GM23338 (cell line): ENCODE results near the gene SPTBN4. TPM values are rescaled to one million over a fixed set of nuclear protein-coding genes. Genes with fewer than 3 reads are reported as not detected.

Experiments used
- ATAC-seq: fragments of 200-7000 bp; cut with Tn5 transposase; 3 replicates; pipeline ENCODE4 v1.9.1; 2020
- DNase-seq: peaks from one replicate; pipeline ENCODE4 v3.0.0-alpha.2; 2015; ENCODE audit warnings: low spot score
- H2AFZ ChIP-seq: fragments of 200-600 bp; sonication (generic); 2 replicates; pipeline ENCODE4 v1.8.0; 2016; ENCODE audit warnings: antibody characterized with exemption, mild to moderate bottlenecking, moderate library complexity
- H3F3A ChIP-seq: fragments of 200-600 bp; sonication (generic); replicated peaks from 2 replicates; pipeline ENCODE4 v1.8.0; 2017; ENCODE audit warnings: antibody characterized with exemption, mixed run types, low read depth
- H3K27ac ChIP-seq: fragments of 200-600 bp; sonication (generic); 2 replicates; pipeline ENCODE4 v1.6.1; 2016; ENCODE audit warnings: low read depth
- H3K27me3 ChIP-seq: fragments of 200-600 bp; sonication (generic); 2 replicates; pipeline ENCODE4 v1.8.0; 2016; ENCODE audit warnings: mild to moderate bottlenecking, mixed run types, moderate library complexity; ENCODE audit not compliant: insufficient read depth
- H3K36me3 ChIP-seq: fragments of 200-600 bp; sonication (generic); 2 replicates; pipeline ENCODE4 v1.8.0; 2016; ENCODE audit warnings: mild to moderate bottlenecking; ENCODE audit not compliant: insufficient read depth
- H3K4me1 ChIP-seq: fragments of 200-600 bp; sonication (generic); 2 replicates; pipeline ENCODE4 v1.8.0; 2016; ENCODE audit warnings: mild to moderate bottlenecking, moderate library complexity; ENCODE audit not compliant: insufficient read depth
- H3K4me2 ChIP-seq: fragments of 200-600 bp; sonication (generic); 2 replicates; pipeline ENCODE4 v1.7.1; 2017; ENCODE audit warnings: mixed run types
- H3K4me3 ChIP-seq: fragments of 200-600 bp; sonication (generic); 2 replicates; pipeline ENCODE4 v1.6.1; 2016; ENCODE audit warnings: mixed run types
- H3K79me2 ChIP-seq: fragments of 200-600 bp; sonication (generic); replicated peaks from 2 replicates; pipeline ENCODE4 v1.8.0; 2017; ENCODE audit warnings: mild to moderate bottlenecking; ENCODE audit not compliant: insufficient read depth
- H3K9me2 ChIP-seq: fragments of 200-600 bp; sonication (generic); 2 replicates; pipeline ENCODE4 v1.8.0; 2017; ENCODE audit not compliant: insufficient read depth
- H4K20me1 ChIP-seq: fragments of 200-600 bp; sonication (generic); replicated peaks from 2 replicates; pipeline ENCODE4 v1.8.0; 2017; ENCODE audit warnings: mild to moderate bottlenecking; ENCODE audit not compliant: insufficient read depth
- H3K27ac Mint-ChIP-seq: 2 replicates; pipeline ENCODE4 v1.8.0; 2020; ENCODE audit warnings: inconsistent platforms, mild to moderate bottlenecking, moderate library complexity, mixed read lengths
- H3K27me3 Mint-ChIP-seq: 3 replicates; pipeline ENCODE4 v1.8.0; 2022; ENCODE audit warnings: low read depth, mild to moderate bottlenecking, moderate library complexity, mixed read lengths, inconsistent platforms; ENCODE audit not compliant: insufficient read depth, poor library complexity
- H3K36me3 Mint-ChIP-seq: 3 replicates; pipeline ENCODE4 v1.8.0; 2021; ENCODE audit warnings: low read depth, mild to moderate bottlenecking, inconsistent platforms, moderate library complexity, mixed read lengths
- H3K4me1 Mint-ChIP-seq: 3 replicates; pipeline ENCODE4 v1.8.0; 2020; ENCODE audit warnings: mild to moderate bottlenecking, inconsistent platforms, mixed read lengths
- H3K4me3 Mint-ChIP-seq: 3 replicates; pipeline ENCODE4 v1.8.0; 2021; ENCODE audit warnings: moderate library complexity, mild to moderate bottlenecking, inconsistent platforms, mixed read lengths
- H3K9me3 Mint-ChIP-seq: 3 replicates; pipeline ENCODE4 v1.8.0; 2020; ENCODE audit warnings: moderate library complexity, mild to moderate bottlenecking, inconsistent platforms, mixed read lengths
- CREB1 ChIP-seq: fragments of 250-450 bp; sonication (Bioruptor Pico); IDR thresholded peaks from 2 replicates; pipeline ENCODE4 v1.5.0; 2020; ENCODE audit warnings: low read depth, mild to moderate bottlenecking, moderate library complexity
- ETS1 ChIP-seq: IDR thresholded peaks from 2 replicates; pipeline ENCODE4 v1.6.1; 2016; ENCODE audit warnings: antibody characterized with exemption
- EZH2 ChIP-seq: fragments of 200-600 bp; sonication (generic); IDR thresholded peaks from one replicate; pipeline ENCODE4 v1.8.0; 2017; ENCODE audit warnings: antibody characterized with exemption, mild to moderate bottlenecking, low read depth; ENCODE audit not compliant: unreplicated experiment
- EZH2phosphoT487 ChIP-seq: fragments of 200-600 bp; sonication (generic); IDR thresholded peaks from one replicate; pipeline ENCODE4 v1.8.1; 2018; ENCODE audit warnings: antibody characterized with exemption; ENCODE audit not compliant: unreplicated experiment
- JUNB ChIP-seq: IDR thresholded peaks from one replicate; pipeline ENCODE4 v1.6.1; 2016; ENCODE audit warnings: antibody characterized with exemption; ENCODE audit not compliant: unreplicated experiment
- STAT1 ChIP-seq: IDR thresholded peaks from one replicate; pipeline ENCODE4 v1.6.1; 2016; ENCODE audit warnings: antibody characterized with exemption; ENCODE audit not compliant: unreplicated experiment
- ZNF114 ChIP-seq: fragments of 250-450 bp; sonication (Bioruptor Pico); IDR thresholded peaks from 2 replicates; pipeline ENCODE4 v1.5.0; 2020; ENCODE audit warnings: mild to moderate bottlenecking, moderate library complexity
- ZNF331 ChIP-seq: fragments of 250-450 bp; sonication (Bioruptor Pico); IDR thresholded peaks from 2 replicates; pipeline ENCODE4 v1.5.0; 2020; ENCODE audit warnings: low read depth, mild to moderate bottlenecking, moderate library complexity
- polyA plus RNA-seq: library from polyadenylated mRNA; unstranded; fragments of >200 nt; fragmentation: Nextera tagmentation; extraction: Ambion mirVana; gene quantifications from 2 replicates; pipeline ENCODE4 v1.2.1, GENCODE V29; 2016
- total RNA-seq: library from RNA; depleted of rRNA; stranded (reverse); fragments of >200 nt; shearing (Covaris generic); gene quantifications from 2 replicates; pipeline ENCODE4 v1.2.3, GENCODE V29; 2014
- TF ChIP-seq, protein P1 (sequence below), 2 experiments: fragments of 200-600 bp in 1 of 2; sonication (generic) in 1 of 2; conservative IDR thresholded peaks; 2 replicates each; pipeline versions ENCODE4 v1.5.1 to v1.6.1; 2016 to 2017; ENCODE audit warnings: antibody characterized with exemption in 2 of 2, low read depth in 2 of 2, mild to moderate bottlenecking in 2 of 2, moderate library complexity in 1 of 2

The SPTBN4 gene
- total and polyA plus RNA-seq, 2 experiments from 2014 or later: 1.6 to 2.3 TPM

GRCh38 chr19:40528078-40528477 lies 61.3 kb downstream of the SPTBN4 start:
- no peaks in the 10 kb centered on the region for H3F3A ChIP-seq
- H3K79me2 ChIP-seq: no peaks in the 10 kb centered on the region
- peaks cover 29% of the 10 kb centered on the region for H3K27me3 Mint-ChIP-seq
- no peak for ATAC-seq
- H3K36me3 ChIP-seq: no peaks in the 10 kb centered on the region
- H3K27ac Mint-ChIP-seq: no peak overlapping the region
- H3K4me3 Mint-ChIP-seq: no peak overlapping the region; the same call in 2 of the 3 replicates
- no peaks in the 10 kb centered on the region; the same call in 2 of the 3 replicates for H3K36me3 Mint-ChIP-seq
- H3K9me3 Mint-ChIP-seq: peaks cover 4% of the 10 kb centered on the region; the same call in 2 of the 3 replicates
- peaks cover 11% of the 10 kb centered on the region for H3K4me1 ChIP-seq
- no peaks in the 10 kb centered on the region for H4K20me1 ChIP-seq
- no peak overlapping the region for H3K4me2 ChIP-seq
- no peak for DNase-seq
- H3K4me1 Mint-ChIP-seq: peaks cover 22% of the 10 kb centered on the region
- H3K4me3 ChIP-seq: no peak overlapping the region
- peak overlapping the region; percentile 76; the same call in 1 of the 2 replicates for H2AFZ ChIP-seq
- H3K27ac ChIP-seq: no peak overlapping the region
- no peak for TF ChIP-seq ZNF331
- TF ChIP-seq, protein P1, sequence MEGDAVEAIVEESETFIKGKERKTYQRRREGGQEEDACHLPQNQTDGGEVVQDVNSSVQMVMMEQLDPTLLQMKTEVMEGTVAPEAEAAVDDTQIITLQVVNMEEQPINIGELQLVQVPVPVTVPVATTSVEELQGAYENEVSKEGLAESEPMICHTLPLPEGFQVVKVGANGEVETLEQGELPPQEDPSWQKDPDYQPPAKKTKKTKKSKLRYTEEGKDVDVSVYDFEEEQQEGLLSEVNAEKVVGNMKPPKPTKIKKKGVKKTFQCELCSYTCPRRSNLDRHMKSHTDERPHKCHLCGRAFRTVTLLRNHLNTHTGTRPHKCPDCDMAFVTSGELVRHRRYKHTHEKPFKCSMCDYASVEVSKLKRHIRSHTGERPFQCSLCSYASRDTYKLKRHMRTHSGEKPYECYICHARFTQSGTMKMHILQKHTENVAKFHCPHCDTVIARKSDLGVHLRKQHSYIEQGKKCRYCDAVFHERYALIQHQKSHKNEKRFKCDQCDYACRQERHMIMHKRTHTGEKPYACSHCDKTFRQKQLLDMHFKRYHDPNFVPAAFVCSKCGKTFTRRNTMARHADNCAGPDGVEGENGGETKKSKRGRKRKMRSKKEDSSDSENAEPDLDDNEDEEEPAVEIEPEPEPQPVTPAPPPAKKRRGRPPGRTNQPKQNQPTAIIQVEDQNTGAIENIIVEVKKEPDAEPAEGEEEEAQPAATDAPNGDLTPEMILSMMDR (conservative IDR thresholded peaks at IDR 0.05; ENCODE audit: low read depth in 2 of 2): no peak
- no peak for TF ChIP-seq CREB1 (CRISPR knock-in tag)
- TF ChIP-seq JUNB: no peak
- no peak for TF ChIP-seq EZH2
- H3K27me3 ChIP-seq: peaks cover 3% of the 10 kb centered on the region; the same call in 1 of the 2 replicates
- no peaks in the 10 kb centered on the region for H3K9me2 ChIP-seq

DNA sequence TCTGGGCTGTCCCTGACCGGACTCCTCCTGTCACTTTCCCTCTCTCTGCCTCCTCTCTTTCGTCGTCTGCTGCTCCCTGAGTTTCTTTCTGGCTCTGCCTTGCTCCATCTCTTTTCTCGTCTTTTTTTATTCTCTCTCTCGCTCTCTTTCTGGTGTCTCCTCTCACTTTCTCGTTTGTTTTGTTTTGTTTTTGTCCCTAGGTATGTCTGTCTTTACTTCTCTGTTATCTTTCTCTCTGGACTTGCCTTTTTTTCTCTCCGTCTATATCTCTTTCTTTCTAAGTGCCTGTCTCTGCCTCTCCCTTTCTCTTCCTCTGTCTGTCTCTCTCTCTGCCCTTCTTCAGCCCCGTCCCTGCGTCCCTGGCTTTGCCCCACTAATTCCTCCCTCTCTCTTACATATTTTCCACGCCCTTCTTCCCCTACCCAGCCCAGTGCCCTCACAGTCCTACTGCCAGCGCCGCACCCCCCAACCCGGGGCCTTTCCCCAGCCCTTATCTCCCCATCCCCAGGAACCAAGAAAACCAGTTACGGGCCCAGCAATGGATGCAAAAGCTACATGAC lies 61.8 kb downstream of the SPTBN4 start:
- peaks cover 22% of the 10 kb centered on the region for H3K4me1 Mint-ChIP-seq
- Histone ChIP-seq H3K79me2 (no peaks in the 10 kb centered on the region), H3K4me1 (peaks cover 11% of the 10 kb centered on the region), H3K27ac (no peak overlapping the region), H3K9me2 (no peaks in the 10 kb centered on the region), H3K4me3 (peak overlapping the region; percentile 46), H3K36me3 (no peaks in the 10 kb centered on the region), H3K4me2 (peak overlapping the region; percentile 69), H3K27me3 (peaks cover 3% of the 10 kb centered on the region; the same call in 1 of the 2 replicates), H3F3A (no peaks in the 10 kb centered on the region), H4K20me1 (no peaks in the 10 kb centered on the region), H2AFZ (peak overlapping the region; percentile 76)
- peak; percentile 6 for ATAC-seq
- H3K27ac Mint-ChIP-seq: no peak overlapping the region
- no peak for DNase-seq
- H3K36me3 Mint-ChIP-seq: no peaks in the 10 kb centered on the region; the same call in 2 of the 3 replicates
- H3K9me3 Mint-ChIP-seq: peaks cover 4% of the 10 kb centered on the region; the same call in 2 of the 3 replicates
- H3K4me3 Mint-ChIP-seq: peak overlapping the region; percentile 52
- H3K27me3 Mint-ChIP-seq: peaks cover 26% of the 10 kb centered on the region
- TF ChIP-seq, protein P1 (conservative IDR thresholded peaks at IDR 0.05; ENCODE audit: low read depth in 2 of 2): no peak
- TF ChIP-seq ETS1: no peak
- TF ChIP-seq EZH2: no peak
- TF ChIP-seq EZH2phosphoT487: no peak
- TF ChIP-seq ZNF331: no peak
- no peak for TF ChIP-seq ZNF114 (CRISPR knock-in tag)
- TF ChIP-seq CREB1 (CRISPR knock-in tag): no peak
- no peak for TF ChIP-seq STAT1
